Inferior parietal cortex (tissue), 1 donor: ENCODE results near the gene FRRS1.
"Not testable (repeated sequence)": the region's sequence is repeated elsewhere in the genome, so short reads cannot be mapped to it uniquely, and the experiment has no call there.

Experiments used
- DNase-seq: peaks from one replicate; pipeline ENCODE4 v3.0.0-alpha.2; 2016; ENCODE audit errors: extremely low spot score

FRRS1 gene

DNA sequence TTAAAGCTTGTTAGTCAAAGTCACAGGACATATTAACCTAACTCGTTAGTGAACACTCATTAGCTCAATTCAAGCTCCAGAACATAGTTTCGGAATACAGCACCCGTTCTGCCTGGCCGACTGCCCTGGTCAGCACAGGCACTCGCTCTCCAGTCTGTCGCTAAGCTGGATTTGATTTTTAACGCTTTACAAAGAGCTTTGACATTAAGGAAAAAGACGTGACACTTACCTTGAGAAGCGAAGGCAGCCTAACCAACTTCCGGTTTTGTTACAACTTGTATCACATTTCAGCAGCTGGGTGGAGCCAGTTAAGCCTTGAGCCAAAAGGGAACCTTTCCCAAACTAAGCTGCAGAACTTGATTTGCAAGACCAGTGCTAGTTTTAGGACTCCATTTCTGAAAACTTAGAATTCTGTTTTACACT lies at the start of gene FRRS1:
FRRS1 (minus strand) TSS at position 258 of the 423 bp plus-strand sequence. CDS start 17,867 bp downstream, outside the sequence.
- peak; percentile 55 for DNase-seq

GRCh38 chr1:99814373-99814900 lies 48.0 kb upstream of the FRRS1 start:
- DNase-seq: no peak

DNA sequence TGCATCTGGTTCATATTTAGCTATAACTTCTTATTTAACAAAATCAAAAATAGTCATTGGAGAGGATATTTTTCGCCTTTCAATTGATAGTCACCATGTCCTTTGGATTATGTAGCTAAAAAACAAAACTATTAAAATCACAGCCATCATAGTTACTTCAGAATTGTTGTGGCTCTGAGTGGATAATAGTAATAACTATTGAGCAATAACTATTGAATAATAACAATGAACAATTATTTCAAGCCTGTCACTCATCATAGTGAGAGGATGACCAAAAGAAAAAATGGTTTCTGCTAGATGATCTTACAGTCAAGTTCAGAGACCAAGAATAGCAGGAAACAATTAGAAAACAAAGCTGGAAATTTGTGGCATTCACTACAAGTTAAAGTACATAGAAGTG lies 45.3 kb upstream of the FRRS1 start:
- DNase-seq: no peak

DNA sequence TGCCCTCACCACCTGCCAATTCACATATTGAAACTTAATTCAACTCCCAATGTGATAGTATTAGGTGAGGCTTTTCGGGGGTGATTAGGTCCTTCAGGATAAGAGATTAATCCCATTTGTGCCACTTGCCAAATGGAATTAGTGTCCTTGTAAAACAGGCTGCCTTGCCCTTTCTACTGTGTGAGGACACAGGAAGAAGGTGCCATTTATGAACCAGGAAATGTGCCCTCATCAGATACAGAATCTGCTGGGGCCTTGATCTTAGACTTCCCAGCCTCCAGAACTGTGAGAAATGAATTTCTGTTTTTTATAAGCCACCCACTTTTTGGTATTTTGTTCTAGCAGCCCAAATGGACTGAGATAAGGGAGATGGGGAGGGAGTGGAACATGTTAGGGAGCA lies 44.6 kb upstream of the FRRS1 start:
- DNase-seq: no peak

DNA sequence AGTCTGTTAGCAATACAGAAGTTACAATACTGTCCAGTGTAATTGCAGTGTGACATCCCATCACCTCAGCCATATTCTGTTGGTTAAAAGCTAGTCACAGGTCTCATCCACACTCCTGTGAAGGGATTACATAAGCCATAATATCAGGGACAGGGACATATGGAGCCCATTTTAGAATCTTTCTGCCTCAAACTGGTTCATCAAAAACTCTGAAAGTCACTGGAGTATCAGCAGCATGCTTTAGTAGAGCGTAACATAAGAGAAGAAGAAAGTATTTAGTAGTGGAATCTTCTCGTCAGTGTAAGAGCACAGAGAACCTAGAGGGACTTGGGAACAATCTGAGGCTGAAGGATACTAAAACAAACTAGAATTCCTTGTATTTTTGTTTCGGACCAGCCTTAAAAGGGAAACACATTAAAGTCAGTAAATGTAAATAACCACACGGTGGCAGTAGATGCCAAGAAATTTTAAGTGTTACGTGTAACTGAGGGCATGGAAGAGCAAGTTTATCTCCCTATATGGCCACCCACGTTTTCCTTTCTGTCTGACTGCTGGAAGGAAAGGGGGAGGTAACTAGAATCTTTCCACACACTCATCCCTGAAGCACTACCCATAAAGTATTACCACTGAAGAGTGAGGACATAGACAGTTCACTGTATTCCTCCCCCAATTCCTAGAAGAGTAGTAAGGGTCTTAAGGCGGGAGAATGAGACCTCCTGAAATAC lies 42.1 kb upstream of the FRRS1 start:
- peak; percentile 95 for DNase-seq

DNA sequence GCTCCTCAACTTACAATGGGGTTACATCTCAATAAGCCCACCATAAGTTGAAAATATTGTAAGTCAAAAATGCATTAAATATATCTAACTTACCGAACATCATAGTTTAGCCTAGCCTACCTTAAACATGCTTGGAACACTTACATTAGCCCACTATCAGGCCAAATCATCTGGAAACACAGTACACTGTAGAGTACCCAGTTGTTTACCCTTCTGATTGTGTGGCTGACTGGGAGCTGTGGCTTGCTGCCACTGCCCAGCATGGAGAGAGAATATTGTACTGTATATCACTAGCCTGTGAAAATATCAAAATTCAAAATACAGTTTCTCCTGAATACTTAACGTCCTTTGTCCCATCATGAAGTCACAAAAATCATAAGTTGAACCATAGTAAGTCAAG lies 40.4 kb upstream of the FRRS1 start:
- DNase-seq: no peak

DNA sequence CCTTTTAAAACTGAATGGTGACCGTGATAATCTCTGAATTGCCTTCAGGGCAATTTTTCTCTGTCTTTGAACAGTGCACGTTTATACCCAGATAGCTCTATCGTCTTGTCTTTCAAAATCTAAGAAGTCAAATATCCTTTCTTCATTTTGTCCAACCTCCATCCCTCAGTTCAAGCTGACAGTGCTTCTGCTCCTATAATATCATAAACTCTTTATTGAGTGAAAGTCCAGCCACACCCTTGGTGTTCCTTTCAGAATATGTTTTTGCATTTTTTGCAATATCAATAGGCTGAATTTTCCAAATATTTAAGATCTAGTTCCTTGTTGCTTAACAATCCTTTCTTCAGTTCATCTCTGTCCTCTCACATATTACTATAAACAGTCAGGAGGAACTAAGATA lies 35.1 kb upstream of the FRRS1 start:
- DNase-seq: no peak

DNA sequence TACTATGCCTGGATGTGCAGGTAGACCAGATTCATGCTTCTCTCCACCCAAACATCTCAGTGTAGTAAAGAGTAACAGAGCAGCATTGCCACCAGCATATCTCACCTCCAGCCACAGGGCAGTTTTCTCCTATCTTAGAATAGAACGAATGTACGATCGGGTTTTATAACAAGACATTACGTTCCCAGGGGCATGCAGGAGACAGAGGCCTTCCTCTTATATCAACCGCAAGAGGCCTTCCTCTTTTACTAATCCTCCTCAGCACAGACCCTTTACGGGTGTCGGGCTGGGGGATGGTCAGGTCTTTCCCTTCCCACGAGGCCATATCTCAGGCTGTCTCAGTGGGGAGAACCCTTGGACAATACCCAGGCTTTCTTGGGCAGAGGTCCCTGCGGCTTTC lies 27.4 kb upstream of the FRRS1 start:
- DNase-seq: not testable (repeated sequence)

- no peak for DNase-seq
Observed at GRCh38 chr1:99789715-99790114, 23.3 kb upstream of the FRRS1 start.

- DNase-seq: no peak
Observed at GRCh38 chr1:99788896-99789295, 22.5 kb upstream of the FRRS1 start.

GRCh38 chr1:99786751-99787501 lies 20.5 kb upstream of the FRRS1 start:
- no peak for DNase-seq

DNA sequence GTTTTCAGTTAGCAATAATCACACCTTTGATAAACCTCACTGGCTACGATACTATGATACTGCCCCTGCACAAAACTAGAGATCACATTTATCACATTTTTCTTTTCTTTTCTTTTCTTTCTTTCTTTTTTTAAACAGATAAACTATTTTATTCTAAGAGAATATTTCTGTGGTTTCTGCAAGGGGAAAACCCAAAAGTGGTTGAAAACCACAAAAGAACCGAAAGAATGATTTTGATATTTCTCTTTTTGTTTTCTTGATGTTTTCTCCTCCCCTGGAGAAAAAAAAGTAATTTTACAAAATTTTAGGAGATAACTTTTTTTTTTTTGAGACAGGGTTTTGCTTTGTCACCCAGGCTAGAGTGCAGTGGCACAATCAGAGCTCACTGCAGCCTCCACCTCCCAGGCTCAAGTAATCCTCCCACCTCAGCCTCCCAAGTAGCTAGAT lies 18.4 kb upstream of the FRRS1 start:
- no peak for DNase-seq

- no peak for DNase-seq
Observed at GRCh38 chr1:99784143-99784542, 17.7 kb upstream of the FRRS1 start.

GRCh38 chr1:99782920-99783319 lies 16.5 kb upstream of the FRRS1 start:
- DNase-seq: no peak

DNA sequence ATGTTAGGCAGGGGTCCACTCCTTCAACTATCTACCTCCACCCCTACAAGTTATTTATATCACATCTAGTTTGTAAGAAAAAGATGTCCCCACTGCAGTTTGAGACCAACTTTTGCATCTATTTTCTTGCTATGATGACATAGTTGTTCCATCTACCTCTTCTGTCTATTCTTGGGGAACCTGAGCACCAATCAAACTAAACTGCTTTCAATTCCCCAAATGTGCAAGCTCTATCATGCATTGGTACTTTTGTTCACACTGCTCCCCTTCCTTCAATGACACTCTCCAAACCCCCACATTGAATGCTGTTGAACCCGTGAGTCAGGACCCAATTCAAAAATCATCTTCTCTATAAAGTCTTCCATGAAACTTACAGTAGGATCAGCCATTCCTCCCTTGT lies 16.0 kb upstream of the FRRS1 start:
- DNase-seq: no peak

DNA sequence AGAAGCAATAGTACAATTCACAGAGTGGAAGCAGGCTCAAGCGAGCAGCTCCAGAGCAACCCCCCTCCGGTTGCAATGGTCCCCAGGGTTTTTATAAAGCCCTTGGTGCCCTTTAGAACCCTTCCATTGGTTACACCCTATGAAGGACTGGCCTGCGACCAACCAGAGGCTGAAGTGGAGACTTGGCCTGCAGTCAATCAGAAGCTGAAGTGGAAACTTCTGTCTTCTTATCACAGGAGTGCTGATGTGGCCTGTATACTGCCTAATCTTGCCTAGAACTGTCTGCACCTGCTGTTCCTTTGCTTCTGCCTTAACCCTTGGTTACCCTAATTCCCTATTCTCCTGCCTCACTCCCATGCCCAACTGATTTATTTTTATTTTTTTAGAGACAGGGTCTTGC lies 15.4 kb upstream of the FRRS1 start:
- DNase-seq: no peak

DNA sequence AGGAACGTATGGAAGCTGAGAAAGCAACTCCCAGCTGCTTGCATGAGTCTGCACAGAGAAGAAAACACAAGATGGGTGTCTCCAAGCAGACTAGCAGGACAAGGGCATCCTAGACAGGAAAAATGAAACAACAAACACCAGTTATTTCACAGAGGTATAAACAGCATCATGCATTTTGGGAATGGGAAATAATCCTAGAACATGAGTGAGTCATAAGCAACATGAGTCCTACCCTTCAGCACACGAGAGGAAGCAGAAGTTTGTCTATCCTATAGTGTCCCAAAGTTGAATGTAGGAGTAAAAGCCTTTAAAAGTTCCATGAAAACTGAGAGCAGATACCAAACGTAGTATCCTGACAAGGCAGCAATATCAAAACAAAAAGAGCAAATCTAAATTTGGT lies 11.3 kb upstream of the FRRS1 start:
- no peak for DNase-seq

DNA sequence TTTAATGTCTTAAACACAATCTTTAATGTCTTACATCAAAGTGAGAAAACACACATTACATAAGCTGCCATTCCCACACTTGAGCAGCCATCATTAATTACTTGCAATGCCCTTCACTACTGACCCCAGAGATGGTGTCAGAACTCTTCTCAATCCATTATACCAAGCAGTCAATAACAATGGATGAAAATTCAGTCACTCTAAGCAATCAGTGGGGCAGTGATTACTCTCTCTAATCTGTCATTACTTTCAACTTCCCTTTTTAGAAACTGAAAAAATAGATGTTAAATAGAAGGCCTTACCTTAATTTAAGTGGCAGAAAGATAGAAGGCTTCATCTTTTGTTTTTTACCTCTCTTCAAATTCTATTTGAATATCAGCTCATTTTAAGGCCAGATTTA lies 9.7 kb upstream of the FRRS1 start:
- no peak for DNase-seq

GRCh38 chr1:99772809-99773208 lies 6.4 kb upstream of the FRRS1 start:
- DNase-seq: no peak

DNA sequence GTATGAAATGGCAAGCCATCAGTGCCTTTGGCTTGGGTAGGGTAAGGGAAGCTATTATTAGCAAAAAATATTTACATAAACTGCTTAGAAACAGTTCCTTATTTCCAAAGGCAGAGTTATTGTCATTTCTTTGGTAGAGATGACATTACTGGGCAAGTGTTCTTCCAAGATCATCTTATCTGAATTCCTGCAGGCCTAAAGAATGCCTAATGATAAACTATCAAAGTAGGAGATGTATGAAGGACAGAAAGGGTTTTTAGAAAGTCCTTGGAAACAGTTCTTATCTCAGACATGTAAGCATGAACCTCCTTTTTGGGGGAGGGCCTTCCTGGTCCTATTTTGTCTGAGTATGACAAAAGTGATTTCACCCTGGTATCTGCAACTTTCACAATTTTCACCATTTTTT lies 5.1 kb upstream of the FRRS1 start:
- no peak for DNase-seq

- no peak for DNase-seq
Observed at GRCh38 chr1:99768524-99769245, 2.2 kb upstream of the FRRS1 start.

DNA sequence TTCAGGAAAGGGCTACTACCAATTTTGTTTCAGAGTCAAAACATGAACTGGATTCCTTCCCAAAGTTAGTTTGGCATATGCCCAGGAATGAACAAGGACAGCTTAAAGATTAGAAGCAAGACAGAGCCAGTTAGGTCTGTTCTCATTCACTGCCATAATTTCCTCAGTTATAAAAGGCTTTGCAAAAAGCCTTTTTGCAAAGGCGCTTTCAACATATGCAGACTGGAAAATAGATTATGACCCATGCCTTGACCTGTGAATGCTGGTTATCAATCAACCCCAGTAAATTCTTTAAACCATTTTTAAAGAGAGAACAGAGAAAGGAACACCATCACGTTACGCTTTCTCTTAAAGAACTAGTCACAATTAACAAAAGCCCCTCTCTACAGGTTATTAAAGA lies 1.7 kb upstream of the FRRS1 start:
- DNase-seq: no peak
